Measurements from ENCODE around the gene TIMM8A. TPM values are rescaled to one million over a fixed set of nuclear protein-coding genes. Genes with fewer than 3 reads are reported as not detected.
"Not testable (repeated sequence)": the region's sequence is repeated elsewhere in the genome, so short reads cannot be mapped to it uniquely, and the experiment has no call there.

TIMM8A gene
- total and polyA plus RNA-seq, 2 experiments from 2014 or later = 1.9 to 18.5 TPM

- H3K4me1 ChIP-seq (ENCODE audit: insufficient read depth) = no peaks in the 10 kb centered on the region; the same call in 1 of the 2 replicates
- in situ Hi-C loops (cut with MboI) = no loop called here
- peak overlapping the region; percentile 90 for H3K9ac ChIP-seq
- no peaks in the 10 kb centered on the region for H3K36me3 ChIP-seq (ENCODE audit: low read depth)
- no peak for DNase-seq
- H3K4me3 ChIP-seq = peak overlapping the region; percentile 99
- peak overlapping the region; percentile 95 for H2AFZ ChIP-seq
- no peaks in the 10 kb centered on the region for H3K9me3 ChIP-seq (ENCODE audit: low read depth)
- peak overlapping the region; percentile 94; the same call in 1 of the 2 replicates for H3K27ac ChIP-seq
- H3K27me3 ChIP-seq (replicated peaks; ENCODE audit: insufficient read depth) = no peaks in the 10 kb centered on the region
- H3F3A ChIP-seq (ENCODE audit: insufficient read depth) = peaks cover 15% of the 10 kb centered on the region; the same call in 1 of the 2 replicates
- H4K20me1 ChIP-seq (ENCODE audit: insufficient read depth) = no peaks in the 10 kb centered on the region
- WGBS, 2 experiments (ENCODE audit: low coverage in 1 of 2, low lambda C conversion rate in 2 of 2, missing lambda C conversion rate in 2 of 2) = 26% methylated on average over 4 of the region's 4 CpGs
- no peak for TF ChIP-seq EZH2 (IDR thresholded peaks at IDR 0.05; ENCODE audit: insufficient read depth, poor library complexity, severe bottlenecking)
- no peak for TF ChIP-seq EZH2phosphoT487 (IDR thresholded peaks at IDR 0.05; ENCODE audit: insufficient read depth, low read depth)
- H3K9me2 ChIP-seq (ENCODE audit: insufficient read depth) = no peaks in the 10 kb centered on the region
- H3K79me2 ChIP-seq (ENCODE audit: insufficient read depth) = peaks cover 40% of the 10 kb centered on the region
- H3K4me2 ChIP-seq (ENCODE audit: unreplicated experiment) = peak overlapping the region; percentile 94
These were observed 636 bp upstream of the TIMM8A start for GRCh38 chrX:101349193-101349562.

GRCh38 chrX:101347859-101348451, 587 bp downstream of the TIMM8A start:
- no peaks in the 10 kb centered on the region for H3K36me3 ChIP-seq (ENCODE audit: low read depth)
- H3K4me3 ChIP-seq = peak overlapping the region; percentile 99
- no peaks in the 10 kb centered on the region for H3K9me3 ChIP-seq (ENCODE audit: low read depth)
- TF ChIP-seq EZH2 (IDR thresholded peaks at IDR 0.05; ENCODE audit: insufficient read depth, poor library complexity, severe bottlenecking) = no peak
- no peak for TF ChIP-seq EZH2phosphoT487 (IDR thresholded peaks at IDR 0.05; ENCODE audit: insufficient read depth, low read depth)
- no peaks in the 10 kb centered on the region; the same call in 1 of the 2 replicates for H3K4me1 ChIP-seq (ENCODE audit: insufficient read depth)
- peak overlapping the region; percentile 95 for H2AFZ ChIP-seq
- no peaks in the 10 kb centered on the region for H3K9me2 ChIP-seq (ENCODE audit: insufficient read depth)
- H3K79me2 ChIP-seq (ENCODE audit: insufficient read depth) = peaks cover 47% of the 10 kb centered on the region
- peak overlapping the region; percentile 94 for H3K27ac ChIP-seq
- in situ Hi-C loops (cut with MboI) = no loop called here
- WGBS, 2 experiments (ENCODE audit: low coverage in 1 of 2, low lambda C conversion rate in 2 of 2, missing lambda C conversion rate in 2 of 2) = 0% methylated on average over 8 to 14 of the region's 14 CpGs
- H3K9ac ChIP-seq = peak overlapping the region; percentile 90
- peak overlapping the region; percentile 94 for H3K4me2 ChIP-seq (ENCODE audit: unreplicated experiment)
- peak; percentile 59 for DNase-seq
- H3F3A ChIP-seq (ENCODE audit: insufficient read depth) = peaks cover 15% of the 10 kb centered on the region; the same call in 1 of the 2 replicates
- no peaks in the 10 kb centered on the region for H4K20me1 ChIP-seq (ENCODE audit: insufficient read depth)
- H3K27me3 ChIP-seq (replicated peaks; ENCODE audit: insufficient read depth) = no peaks in the 10 kb centered on the region

- no peaks in the 10 kb centered on the region for H3K9me3 ChIP-seq (ENCODE audit: low read depth)
- no peaks in the 10 kb centered on the region for H3K36me3 ChIP-seq (ENCODE audit: low read depth)
- no peak overlapping the region for H3K4me3 ChIP-seq
- no peak overlapping the region for H3K27ac ChIP-seq
- H3K9ac ChIP-seq = no peak overlapping the region
- H4K20me1 ChIP-seq (ENCODE audit: insufficient read depth) = no peaks in the 10 kb centered on the region
- H3F3A ChIP-seq (ENCODE audit: insufficient read depth) = no peaks in the 10 kb centered on the region
- no peaks in the 10 kb centered on the region for H3K9me2 ChIP-seq (ENCODE audit: insufficient read depth)
- no peak overlapping the region for H2AFZ ChIP-seq
- H3K4me2 ChIP-seq (ENCODE audit: unreplicated experiment) = no peak overlapping the region
- in situ Hi-C loops (cut with MboI) = no loop called here
- no peak for DNase-seq
- no peaks in the 10 kb centered on the region for H3K79me2 ChIP-seq (ENCODE audit: insufficient read depth)
- no peak for TF ChIP-seq EZH2phosphoT487 (IDR thresholded peaks at IDR 0.05; ENCODE audit: insufficient read depth, low read depth)
- TF ChIP-seq EZH2 (IDR thresholded peaks at IDR 0.05; ENCODE audit: insufficient read depth, poor library complexity, severe bottlenecking) = no peak
- 84 to 98% methylated on average over 4 of the region's 4 CpGs for WGBS, 2 experiments (ENCODE audit: low coverage in 1 of 2, low lambda C conversion rate in 2 of 2, missing lambda C conversion rate in 2 of 2)
- H3K27me3 ChIP-seq (replicated peaks; ENCODE audit: insufficient read depth) = no peaks in the 10 kb centered on the region
- no peaks in the 10 kb centered on the region for H3K4me1 ChIP-seq (ENCODE audit: insufficient read depth)
These were observed 10.7 kb downstream of the TIMM8A start for GRCh38 chrX:101337776-101338271.

- in situ Hi-C loops (cut with MboI); H2AFZ ChIP-seq; H3K4me1 ChIP-seq (ENCODE audit: insufficient read depth); H3K9me2 ChIP-seq (ENCODE audit: insufficient read depth); H4K20me1 ChIP-seq (ENCODE audit: insufficient read depth); DNase-seq; H3K36me3 ChIP-seq (ENCODE audit: low read depth); H3K27ac ChIP-seq; H3F3A ChIP-seq (ENCODE audit: insufficient read depth); H3K9ac ChIP-seq; H3K27me3 ChIP-seq (replicated peaks; ENCODE audit: insufficient read depth); H3K9me3 ChIP-seq (ENCODE audit: low read depth); H3K4me3 ChIP-seq; H3K4me2 ChIP-seq (ENCODE audit: unreplicated experiment); H3K79me2 ChIP-seq (ENCODE audit: insufficient read depth): not testable (repeated sequence)
- 70 to 73% methylated on average over 7 of the region's 7 CpGs for WGBS, 2 experiments (ENCODE audit: low coverage in 1 of 2, low lambda C conversion rate in 2 of 2, missing lambda C conversion rate in 2 of 2)
These were observed 14.2 kb downstream of the TIMM8A start for GRCh38 chrX:101334310-101334709.

- H3K27me3 ChIP-seq (replicated peaks; ENCODE audit: insufficient read depth); H4K20me1 ChIP-seq (ENCODE audit: insufficient read depth); DNase-seq; H3K4me3 ChIP-seq; H2AFZ ChIP-seq; H3K4me2 ChIP-seq (ENCODE audit: unreplicated experiment); in situ Hi-C loops (cut with MboI); H3K4me1 ChIP-seq (ENCODE audit: insufficient read depth); H3K79me2 ChIP-seq (ENCODE audit: insufficient read depth); H3K27ac ChIP-seq; H3K36me3 ChIP-seq (ENCODE audit: low read depth); H3K9ac ChIP-seq; H3F3A ChIP-seq (ENCODE audit: insufficient read depth); H3K9me3 ChIP-seq (ENCODE audit: low read depth); H3K9me2 ChIP-seq (ENCODE audit: insufficient read depth): not testable (repeated sequence)
- WGBS, 2 experiments (ENCODE audit: low coverage in 1 of 2, low lambda C conversion rate in 2 of 2, missing lambda C conversion rate in 2 of 2) = 74% methylated on average over 3 of the region's 3 CpGs; no CpG with 5 or more reads in 1 of the 2 experiments
These were observed 21.9 kb downstream of the TIMM8A start for GRCh38 chrX:101326600-101326999.

Data from GM23248 (cell line).